HCT116 (cell line): ENCODE data around the gene PHPT1. TPM values are rescaled to one million over a fixed set of nuclear protein-coding genes. Genes with fewer than 3 reads are reported as not detected.

Experiments
- ATAC-seq: fragments of 200-7000 bp; cut with Tn5 transposase; 2 replicates; pipeline ENCODE4 v1.9.1; 2020; ENCODE audit warnings: mild to moderate bottlenecking, moderate library complexity
- BruUV-seq: library from RNA; stranded (reverse); fragments of 400-500 nt; replicated peaks from 2 replicates; lab custom pipeline; 2021; lab: Mats Ljungman, UMichigan
- CTCF ChIA-PET: fragments of 300-600 bp; sonication (Branson Sonifier 250); formaldehyde crosslinking; loops from one replicate; lab custom pipeline; 2021; ENCODE audit warnings: antibody characterized with exemption; lab: Charles Lee
- POLR2A ChIA-PET: fragments of 300-600, 350-600 bp; sonication (Branson Sonifier 250); formaldehyde crosslinking; loops from one replicate; lab custom pipeline; 2021; ENCODE audit warnings: antibody characterized with exemption; lab: Charles Lee
- RAD21 ChIA-PET, 2 experiments: fragments of 300-600 bp; sonication (Branson Sonifier 250); formaldehyde crosslinking; loops; one replicate each; lab custom pipeline; 2023; ENCODE audit warnings: low total read pairs in 2 of 2; ENCODE audit not compliant: uncharacterized antibody in 2 of 2, unreplicated experiment in 2 of 2, low non-redundant PET in 1 of 2; lab: Charles Lee
- DNase-seq: peaks from one replicate; pipeline ENCODE4 v3.0.0-alpha.2; 2010; ENCODE audit warnings: low read depth, low spot score
- H2AFZ ChIP-seq: fragments of 200-600 bp; shearing (Covaris generic), sonication (generic); 2 replicates; pipeline ENCODE4 v1.6.1; 2017; ENCODE audit warnings: low read depth, mixed run types, mixed read lengths, antibody characterized with exemption, low read length; ENCODE audit not compliant: poor library complexity, severe bottlenecking
- H3K27ac ChIP-seq: 2 replicates; pipeline ENCODE4 v1.5.1; 2012; ENCODE audit warnings: low read depth, low read length
- H3K27me3 ChIP-seq: fragments of 200-600 bp; sonication (generic); 2 replicates; pipeline ENCODE4 v1.6.1; 2016; ENCODE audit warnings: mixed run types, low read length, mixed read lengths; ENCODE audit not compliant: insufficient read depth
- H3K36me3 ChIP-seq, 2 experiments: fragments of 200-500 bp in 1 of 2; fragments of 200-600 bp in 1 of 2; sonication (Bioruptor generic) in 1 of 2; sonication (generic) in 1 of 2; 2 replicates each; pipeline versions ENCODE4 v1.5.1 to v1.6.1; 2014 to 2016; ENCODE audit warnings: low read length in 2 of 2, inconsistent platforms in 1 of 2, mixed read lengths in 1 of 2, mixed run types in 1 of 2; ENCODE audit not compliant: insufficient read depth in 2 of 2, control insufficient read depth in 1 of 2
- H3K4me1 ChIP-seq, 2 experiments: fragments of 200-600 bp in 1 of 2; sonication (generic) in 1 of 2; 2 replicates each; pipeline versions ENCODE4 v1.5.1 to v1.6.1; 2012 to 2017; ENCODE audit warnings: low read length in 2 of 2, inconsistent platforms in 1 of 2, mild to moderate bottlenecking in 1 of 2, mixed read lengths in 1 of 2, mixed run types in 1 of 2, moderate library complexity in 1 of 2; ENCODE audit not compliant: insufficient read depth in 2 of 2, control insufficient read depth in 1 of 2
- H3K4me2 ChIP-seq: fragments of 200-600 bp; sonication (generic); 2 replicates; pipeline ENCODE4 v1.6.1; 2017; ENCODE audit warnings: mixed run types, low read length, mixed read lengths
- H3K4me3 ChIP-seq, 2 experiments: fragments of 200-600 bp in 1 of 2; sonication (generic) in 1 of 2; replicated peaks in 1 of 2; 2 replicates each; pipeline ENCODE4 v1.5.1; 2011 to 2016; ENCODE audit warnings: low read length in 2 of 2, control low read depth in 1 of 2, low read depth in 1 of 2, mild to moderate bottlenecking in 1 of 2, mixed read lengths in 1 of 2, mixed run types in 1 of 2
- H3K79me2 ChIP-seq: fragments of 200-600 bp; sonication (generic); 2 replicates; pipeline ENCODE4 v1.6.1; 2017; ENCODE audit warnings: mild to moderate bottlenecking, mixed run types, low read length, moderate library complexity, mixed read lengths; ENCODE audit not compliant: insufficient read depth
- H3K9ac ChIP-seq: fragments of 200-600 bp; sonication (generic); 2 replicates; pipeline ENCODE4 v1.6.1; 2016; ENCODE audit warnings: low read length, mixed read lengths
- H3K9me2 ChIP-seq: fragments of 200-600 bp; sonication (generic), shearing (Covaris generic); 2 replicates; pipeline ENCODE4 v1.6.1; 2017; ENCODE audit warnings: mixed run types, mild to moderate bottlenecking, moderate library complexity; ENCODE audit not compliant: insufficient read depth
- H3K9me3 ChIP-seq, 2 experiments: fragments of 200-500 bp in 1 of 2; fragments of 200-600 bp in 1 of 2; sonication (Bioruptor generic) in 1 of 2; sonication (generic) in 1 of 2; 2 replicates each; pipeline ENCODE4 v1.6.1; 2014 to 2017; ENCODE audit warnings: low read length in 2 of 2, mixed read lengths in 2 of 2, inconsistent platforms in 1 of 2, low read depth in 1 of 2, mild to moderate bottlenecking in 1 of 2, mixed run types in 1 of 2, moderate library complexity in 1 of 2; ENCODE audit not compliant: control insufficient read depth in 1 of 2, insufficient read depth in 1 of 2
- H4K20me1 ChIP-seq: fragments of 200-600 bp; sonication (generic), shearing (Covaris generic); 2 replicates; pipeline ENCODE4 v1.6.1; 2017; ENCODE audit warnings: mixed run types, mild to moderate bottlenecking, moderate library complexity; ENCODE audit not compliant: insufficient read depth
- CBX3 ChIP-seq: IDR thresholded peaks from 2 replicates; pipeline ENCODE4 v1.6.1; 2012; ENCODE audit warnings: low read depth
- EGR1 ChIP-seq: IDR thresholded peaks from 2 replicates; pipeline ENCODE4 v1.6.1; 2012; ENCODE audit warnings: low read depth
- ELF1 ChIP-seq: IDR thresholded peaks from 2 replicates; pipeline ENCODE4 v1.6.1; 2012; ENCODE audit warnings: low read depth, borderline replicate concordance
- EZH2 ChIP-seq: fragments of 200-600 bp; sonication (generic); IDR thresholded peaks from 2 replicates; pipeline ENCODE4 v1.6.1; 2017; ENCODE audit warnings: antibody characterized with exemption, mixed run types
- EZH2phosphoT487 ChIP-seq: fragments of 200-600 bp; IDR thresholded peaks from 2 replicates; pipeline ENCODE4 v1.6.1; 2018; ENCODE audit warnings: antibody characterized with exemption, borderline replicate concordance
- REST ChIP-seq: IDR thresholded peaks from 2 replicates; pipeline ENCODE4 v1.6.1; 2012; ENCODE audit warnings: low read depth
- SIN3A ChIP-seq: IDR thresholded peaks from 2 replicates; pipeline ENCODE4 v1.6.1; 2012; ENCODE audit warnings: low read depth
- SP1 ChIP-seq: IDR thresholded peaks from 2 replicates; pipeline ENCODE4 v1.6.1; 2012; ENCODE audit warnings: low read depth
- TCF7L2 ChIP-seq: IDR thresholded peaks from 2 replicates; pipeline ENCODE4 v1.7.0; 2011; ENCODE audit warnings: borderline replicate concordance, inconsistent platforms; ENCODE audit not compliant: insufficient read depth, insufficient read length; ENCODE audit errors: extremely low read depth
- ZBTB33 ChIP-seq: IDR thresholded peaks from 2 replicates; pipeline ENCODE4 v1.6.1; 2011; ENCODE audit warnings: mild to moderate bottlenecking, low read length, moderate library complexity; ENCODE audit not compliant: insufficient replicate concordance; ENCODE audit errors: extremely low read depth
- ZFX ChIP-seq: fragments of 450-650 bp; IDR thresholded peaks from 2 replicates; pipeline ENCODE4 v1.6.1; 2017
- ZNF274 ChIP-seq: fragments of 200-500 bp; sonication (Bioruptor generic); IDR thresholded peaks from 2 replicates; pipeline ENCODE4 v1.6.1; 2014; ENCODE audit warnings: mild to moderate bottlenecking, low read depth, low read length, inconsistent platforms
- intact Hi-C: fragments of 100-400 bp; cut with micrococcal nuclease; formaldehyde crosslinking; loops from 2 replicates; pipeline ENCODE4 v1.10.0; 2022
- total RNA-seq: library from RNA; stranded (reverse); gene quantifications from one replicate; pipeline ENCODE4 v1.2.1, GENCODE V29; 2021; ENCODE audit not compliant: unreplicated experiment
- TF ChIP-seq, protein P1 (sequence below): IDR thresholded peaks from 2 replicates; pipeline ENCODE4 v1.6.1; 2012

The PHPT1 gene
- total RNA-seq, 1 experiment from 2014 or later, result 148 TPM

DNA sequence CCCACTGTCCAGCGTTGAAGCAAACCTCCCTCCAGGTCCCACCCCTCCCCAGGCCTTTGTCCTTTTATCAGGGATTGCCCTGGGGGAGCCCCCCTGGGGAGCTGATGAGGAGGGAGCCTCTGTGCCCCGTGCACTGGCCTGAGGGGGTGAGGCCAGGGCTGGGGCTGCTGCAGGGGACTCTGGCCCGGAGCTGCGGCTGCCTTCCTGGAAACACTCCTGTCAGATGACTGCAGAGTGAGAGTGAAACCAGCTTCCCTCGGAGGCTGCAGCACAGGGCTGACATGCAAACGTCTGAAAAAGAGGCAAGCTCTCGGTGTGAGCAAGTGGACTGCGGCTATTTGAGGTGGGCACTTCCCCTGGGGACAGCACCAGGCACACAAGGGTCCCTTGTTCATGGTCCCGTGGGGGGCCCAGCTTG lies 32.5 kb downstream of the PHPT1 start:
- no peaks in the 10 kb centered on the region for H3K9me3 ChIP-seq
- DNase-seq (no peak), ATAC-seq (no peak)
- no peaks in the 10 kb centered on the region for H3K9me2 ChIP-seq
- no TSS peak for BruUV-seq
- no peak overlapping the region; the same call in 1 of the 2 replicates for H3K27ac ChIP-seq
- no peak overlapping the region for H3K4me3 ChIP-seq
- H3K4me2 ChIP-seq, result peak overlapping the region; percentile 66; the same call in 1 of the 2 replicates
- H3K9ac ChIP-seq, result no peak overlapping the region
- ChIA-PET POLR2A (interaction anchor here (1.0 kb wide), 1 partner anchor 16 kb away, joined by 4 read pairs; the partner anchor contains the start of gene EDF1), CTCF (interaction anchor here (1.8 kb wide), 1 partner anchor 40 kb away, joined by 4 read pairs; the partner anchor contains the start of gene AJM1), RAD21 (no interaction called here)
- peaks cover 19 to 32% of the 10 kb centered on the region in 2 experiments for H3K4me1 ChIP-seq
- H3K79me2 ChIP-seq, result peaks cover 1% of the 10 kb centered on the region; the same call in 1 of the 2 replicates
- intact Hi-C loops, result no loop called here
- H3K36me3 ChIP-seq, result no peaks in the 10 kb centered on the region
- no peaks in the 10 kb centered on the region for H3K27me3 ChIP-seq
- no peak for TF ChIP-seq EGR1
- no peak for TF ChIP-seq ZNF274
- TF ChIP-seq ZFX, result no peak
- no peak for TF ChIP-seq SP1
- no peak for TF ChIP-seq TCF7L2
- TF ChIP-seq CBX3, result no peak
- TF ChIP-seq EZH2phosphoT487, result no peak
- no peak for TF ChIP-seq ELF1
- TF ChIP-seq ZBTB33, result no peak
- TF ChIP-seq, protein P1, sequence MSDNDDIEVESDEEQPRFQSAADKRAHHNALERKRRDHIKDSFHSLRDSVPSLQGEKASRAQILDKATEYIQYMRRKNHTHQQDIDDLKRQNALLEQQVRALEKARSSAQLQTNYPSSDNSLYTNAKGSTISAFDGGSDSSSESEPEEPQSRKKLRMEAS, result no peak
- no peak for TF ChIP-seq EZH2
- no peak for TF ChIP-seq SIN3A
- no peak for TF ChIP-seq REST
- H2AFZ ChIP-seq, result no peak overlapping the region
- no peaks in the 10 kb centered on the region for H4K20me1 ChIP-seq
